SK-N-SH treated with all-trans-retinoic acid at 6 μM for 48 hours (cell line): Measurements from ENCODE around the gene DHRS13.

ENCODE experiments used
- ATAC-seq: fragments of 200-7000 bp; cut with Tn5 transposase; 3 replicates; pipeline ENCODE4 v1.9.1; 2020; ENCODE audit warnings: mild to moderate bottlenecking, moderate library complexity
- BACH2 ChIP-seq: fragments of 250-450 bp; sonication (Bioruptor Pico); IDR thresholded peaks from 2 replicates; pipeline ENCODE4 v1.9.0; 2021; ENCODE audit warnings: mild to moderate bottlenecking, borderline replicate concordance
- CREB5 ChIP-seq: fragments of 250-450 bp; sonication (Bioruptor Pico); IDR thresholded peaks from 2 replicates; pipeline ENCODE4 v1.5.1; 2020; ENCODE audit warnings: low read depth, mild to moderate bottlenecking, moderate library complexity
- CSRNP3 ChIP-seq: fragments of 250-450 bp; sonication (Bioruptor Pico); IDR thresholded peaks from 2 replicates; pipeline ENCODE4 v1.5.1; 2021; ENCODE audit warnings: mild to moderate bottlenecking, moderate library complexity
- ESRRG ChIP-seq: fragments of 250-450 bp; sonication (Bioruptor Pico); IDR thresholded peaks from 2 replicates; pipeline ENCODE4 v1.6.1; 2021; ENCODE audit warnings: mild to moderate bottlenecking
- GLIS3 ChIP-seq: fragments of 250-450 bp; sonication (Bioruptor Pico); IDR thresholded peaks from 2 replicates; pipeline ENCODE4 v1.5.0; 2020; ENCODE audit warnings: mild to moderate bottlenecking, moderate library complexity
- ISL1 ChIP-seq: fragments of 250-450 bp; sonication (Bioruptor Pico); IDR thresholded peaks from 2 replicates; pipeline ENCODE4 v2.1.2; 2022; ENCODE audit warnings: mild to moderate bottlenecking, moderate library complexity
- OSR1 ChIP-seq: fragments of 250-450 bp; sonication (Bioruptor Pico); IDR thresholded peaks from 2 replicates; pipeline ENCODE4 v1.8.0; 2022; ENCODE audit warnings: moderate library complexity, mild to moderate bottlenecking, inconsistent platforms
- POU6F1 ChIP-seq: fragments of 250-450 bp; sonication (Bioruptor Pico); IDR thresholded peaks from 2 replicates; pipeline ENCODE4 v1.8.0; 2021; ENCODE audit warnings: low read depth, mild to moderate bottlenecking, moderate library complexity, borderline replicate concordance
- RARB ChIP-seq: fragments of 250-450 bp; sonication (Bioruptor Pico); IDR thresholded peaks from 2 replicates; pipeline ENCODE4 v1.8.0; 2021; ENCODE audit warnings: mild to moderate bottlenecking, moderate library complexity
- SNAI2 ChIP-seq: fragments of 250-450 bp; sonication (Bioruptor Pico); IDR thresholded peaks from 2 replicates; pipeline ENCODE4 v1.5.0; 2020; ENCODE audit warnings: mild to moderate bottlenecking, moderate library complexity
- TCF4 ChIP-seq: fragments of 250-450 bp; sonication (Bioruptor Pico); IDR thresholded peaks from 2 replicates; pipeline ENCODE4 v1.8.0; 2021; ENCODE audit warnings: mild to moderate bottlenecking, moderate library complexity, borderline replicate concordance
- TOX ChIP-seq: fragments of 250-450 bp; sonication (Bioruptor Pico); IDR thresholded peaks from 2 replicates; pipeline ENCODE4 v1.8.0; 2021; ENCODE audit warnings: mild to moderate bottlenecking, moderate library complexity, borderline replicate concordance
- TSHZ2 ChIP-seq: fragments of 250-450 bp; sonication (Bioruptor Pico); IDR thresholded peaks from 2 replicates; pipeline ENCODE4 v1.5.0; 2020; ENCODE audit warnings: mild to moderate bottlenecking, moderate library complexity
- ZC3H10 ChIP-seq: fragments of 250-450 bp; sonication (Bioruptor Pico); IDR thresholded peaks from 2 replicates; pipeline ENCODE4 v1.5.1; 2021; ENCODE audit warnings: mild to moderate bottlenecking, moderate library complexity
- ZFP3 ChIP-seq: fragments of 250-450 bp; sonication (Bioruptor Pico); IDR thresholded peaks from 2 replicates; pipeline ENCODE4 v1.5.0; 2020; ENCODE audit warnings: mild to moderate bottlenecking, moderate library complexity
- ZFP30 ChIP-seq: fragments of 450-650 bp; formaldehyde crosslinking; IDR thresholded peaks from 2 replicates; pipeline ENCODE4 v1.5.0; 2022; ENCODE audit warnings: mild to moderate bottlenecking, moderate library complexity
- ZNF70 ChIP-seq: fragments of 450-650 bp; formaldehyde crosslinking; IDR thresholded peaks from 2 replicates; pipeline ENCODE4 v1.5.0; 2020; ENCODE audit warnings: mild to moderate bottlenecking, moderate library complexity

Gene DHRS13

GRCh38 chr17:28901866-28902818 is 737 bp downstream of the DHRS13 start:
- TF ChIP-seq ZFP3, result peak; percentile 94
- TF ChIP-seq TOX, result no peak
- TF ChIP-seq, all 23 proteins: peak for 1
- peak; percentile 38 for ATAC-seq

- no peak for TF ChIP-seq OSR1 (CRISPR knock-in tag)
- no peak for TF ChIP-seq TCF4 (CRISPR knock-in tag)
- no peak for TF ChIP-seq ISL1 (CRISPR knock-in tag)
- TF ChIP-seq POU6F1, result no peak
- TF ChIP-seq RARB, result no peak
- no peak for TF ChIP-seq GLIS3 (CRISPR knock-in tag)
- no peak for TF ChIP-seq CSRNP3 (CRISPR knock-in tag)
- ATAC-seq, result no peak
These were observed 1.7 kb downstream of the DHRS13 start for GRCh38 chr17:28900986-28901726.

DNA sequence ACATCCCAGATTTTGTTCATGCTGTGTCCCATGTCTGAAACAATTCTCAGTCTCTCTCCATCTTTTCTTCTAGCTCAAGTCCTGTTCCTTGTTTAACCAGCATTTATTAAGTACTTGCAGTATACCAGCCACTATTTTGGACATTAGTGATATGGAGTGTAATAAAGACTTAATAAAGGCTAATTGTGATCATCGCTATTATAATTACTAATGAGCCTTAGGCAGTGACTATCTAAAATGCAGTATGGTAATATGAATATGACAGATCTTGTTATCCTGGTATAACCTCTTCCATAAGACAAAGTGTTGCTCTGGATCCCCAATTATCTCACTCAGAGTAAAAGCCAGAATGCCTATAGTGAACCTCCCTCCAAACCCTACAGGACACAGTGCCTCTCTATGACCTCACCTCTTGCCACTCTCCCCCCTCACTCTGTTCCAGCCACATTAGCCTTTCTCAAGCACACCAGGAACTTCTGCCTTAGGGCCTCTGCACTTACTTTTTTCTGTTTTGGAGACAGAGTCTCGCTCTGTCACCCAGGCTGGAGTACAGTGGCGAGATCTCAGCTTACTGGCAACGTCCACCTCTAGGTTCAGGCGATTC is 3.6 kb downstream of the DHRS13 start:
- no peak for TF ChIP-seq TSHZ2 (CRISPR knock-in tag)
- TF ChIP-seq RARB, result no peak
- no peak for TF ChIP-seq TCF4 (CRISPR knock-in tag)
- TF ChIP-seq ESRRG (CRISPR knock-in tag), result no peak
- no peak for TF ChIP-seq SNAI2 (CRISPR knock-in tag)
- TF ChIP-seq ZFP30, result no peak
- no peak for TF ChIP-seq CSRNP3 (CRISPR knock-in tag)
- TF ChIP-seq ISL1 (CRISPR knock-in tag), result no peak
- TF ChIP-seq OSR1 (CRISPR knock-in tag), result no peak
- no peak for TF ChIP-seq POU6F1
- TF ChIP-seq GLIS3 (CRISPR knock-in tag), result no peak
- TF ChIP-seq BACH2 (CRISPR knock-in tag), result no peak
- TF ChIP-seq ZC3H10 (CRISPR knock-in tag), result no peak
- no peak for TF ChIP-seq ZFP3
- TF ChIP-seq CREB5 (CRISPR knock-in tag), result no peak
- TF ChIP-seq TOX, result no peak
- no peak for TF ChIP-seq ZNF70
- no peak for ATAC-seq
